Colonic mucosa (tissue), 4 donors: ENCODE results near the gene SOX1. TPM values are rescaled to one million over a fixed set of nuclear protein-coding genes. Genes with fewer than 3 reads are reported as not detected.

ENCODE experiments used
- DNase-seq: peaks from one replicate; pipeline ENCODE4 v3.0.0-alpha.2; 2020
- H3K27ac ChIP-seq: fragments of 200-600 bp; one replicate; pipeline ENCODE4 v1.8.0; 2021
- H3K27me3 ChIP-seq: fragments of 200-600 bp; one replicate; pipeline ENCODE4 v1.8.0; 2021
- H3K36me3 ChIP-seq: fragments of 200-600 bp; one replicate; pipeline ENCODE4 v1.8.0; 2021
- H3K4me1 ChIP-seq: fragments of 200-600 bp; one replicate; pipeline ENCODE4 v1.8.0; 2021; ENCODE audit warnings: mild to moderate bottlenecking
- H3K4me3 ChIP-seq: fragments of 200-600 bp; one replicate; pipeline ENCODE4 v1.8.0; 2021
- H3K9ac ChIP-seq, 2 donors: one replicate each; pipeline ENCODE4 v1.7.0; 2013; ENCODE audit warnings: control low read depth in 2 of 2, low read depth in 2 of 2, low read length in 2 of 2
- H3K9me3 ChIP-seq: fragments of 200-600 bp; one replicate; pipeline ENCODE4 v1.8.0; 2021
- CTCF ChIP-seq: fragments of 200-600 bp; IDR thresholded peaks from one replicate; pipeline ENCODE4 v1.8.0; 2022; ENCODE audit warnings: antibody characterized with exemption, mild to moderate bottlenecking
- intact Hi-C: fragments of 100-400 bp; cut with DNase I; formaldehyde crosslinking; loops from one replicate; pipeline ENCODE4 v1.14.1; 2022
- total RNA-seq, 2 donors: library from RNA; stranded (reverse); fragmentation: NEBNext Ultra II Directional in 1 of 2; extraction: Animal tissue kit (Norgen Biotek cat#: 25700) in 1 of 2; gene quantifications; one replicate each; pipeline ENCODE4 v1.2.1, GENCODE V29; 2021
- donor health status: healthy.
- donor health status: DM: no; HTN: no; CAD: no.
- donor health status: DM: no; HTN: no; CAD: no.

SOX1 gene
- total RNA-seq, 2 donors from 2014 or later = not detected

- intact Hi-C loops = no loop called here
These were observed 34.6 kb upstream of the SOX1 start for GRCh38 chr13:112032186-112032993.

GRCh38 chr13:112034231-112034630 is 32.7 kb upstream of the SOX1 start:
- intact Hi-C loops = no loop called here
- no peak overlapping the region for H3K4me3 ChIP-seq
- no peak for DNase-seq
- H3K36me3 ChIP-seq = no peaks in the 10 kb centered on the region
- TF ChIP-seq CTCF = no peak
- H3K9me3 ChIP-seq = no peaks in the 10 kb centered on the region
- no peaks in the 10 kb centered on the region for H3K27me3 ChIP-seq
- no peak overlapping the region for H3K27ac ChIP-seq
- no peaks in the 10 kb centered on the region for H3K4me1 ChIP-seq
- H3K9ac ChIP-seq = no peak overlapping the region

More at GRCh38 chr13:112032186-112032993, 34.6 kb upstream of the SOX1 start:
- no peaks in the 10 kb centered on the region for H3K4me1 ChIP-seq
- H3K27me3 ChIP-seq = no peaks in the 10 kb centered on the region
- no peak for DNase-seq
- no peak for TF ChIP-seq CTCF
- H3K9ac ChIP-seq = no peak overlapping the region
- no peak overlapping the region for H3K4me3 ChIP-seq
- no peaks in the 10 kb centered on the region for H3K36me3 ChIP-seq
- H3K27ac ChIP-seq = no peak overlapping the region
- no peaks in the 10 kb centered on the region for H3K9me3 ChIP-seq

- Histone ChIP-seq H3K36me3 (no peaks in the 10 kb centered on the region), H3K9me3 (no peaks in the 10 kb centered on the region), H3K4me3 (no peak overlapping the region), H3K27me3 (no peaks in the 10 kb centered on the region), H3K4me1 (no peaks in the 10 kb centered on the region), H3K9ac (no peak overlapping the region), H3K27ac (no peak overlapping the region)
- intact Hi-C loops = no loop called here
- TF ChIP-seq CTCF = no peak
- DNase-seq = no peak
These were observed 32.1 kb upstream of the SOX1 start for GRCh38 chr13:112034846-112035245.

GRCh38 chr13:112042496-112042895 is 24.5 kb upstream of the SOX1 start:
- no peak for DNase-seq
- Histone ChIP-seq H3K27me3 (no peaks in the 10 kb centered on the region), H3K4me1 (no peaks in the 10 kb centered on the region), H3K36me3 (no peaks in the 10 kb centered on the region), H3K4me3 (no peak overlapping the region), H3K9me3 (no peaks in the 10 kb centered on the region), H3K27ac (no peak overlapping the region), H3K9ac (no peak overlapping the region)
- intact Hi-C loops = no loop called here
- TF ChIP-seq CTCF = no peak

- intact Hi-C loops = no loop called here
- Histone ChIP-seq H3K36me3 (no peaks in the 10 kb centered on the region), H3K9me3 (no peaks in the 10 kb centered on the region), H3K9ac (no peak overlapping the region), H3K4me3 (no peak overlapping the region), H3K4me1 (no peaks in the 10 kb centered on the region), H3K27ac (no peak overlapping the region), H3K27me3 (peaks cover 65% of the 10 kb centered on the region)
- no peak for TF ChIP-seq CTCF
- DNase-seq = no peak
These were observed 14.7 kb upstream of the SOX1 start for GRCh38 chr13:112052213-112052612.
